HG03045 (cell line): ENCODE results near the gene BRINP3.

Experiments
- ATAC-seq: cut with Tn5 transposase; IDR thresholded peaks from one replicate; pipeline ENCODE4 v1.9.1; 2021; ENCODE audit warnings: mild to moderate bottlenecking, moderate library complexity; ENCODE audit not compliant: unreplicated experiment

Gene BRINP3

DNA sequence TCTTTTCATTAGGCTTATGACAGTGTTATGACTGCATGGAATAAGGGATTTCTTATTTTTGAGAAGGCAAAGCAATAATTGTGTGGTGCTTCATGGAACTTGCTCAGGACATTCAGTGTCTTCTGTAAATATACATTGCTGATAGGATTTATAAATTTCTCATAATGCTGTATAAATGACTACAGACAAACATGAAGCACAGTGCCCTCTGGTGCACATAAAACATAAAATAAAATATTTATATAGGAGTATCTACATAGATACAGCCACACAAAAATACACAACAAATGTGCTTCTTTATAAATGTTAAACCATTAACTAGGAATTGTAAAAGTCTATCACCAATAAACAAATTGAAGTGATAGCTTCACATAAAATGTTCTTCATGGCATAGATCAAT lies 24.1 kb downstream of the BRINP3 start:
- ATAC-seq: no peak

DNA sequence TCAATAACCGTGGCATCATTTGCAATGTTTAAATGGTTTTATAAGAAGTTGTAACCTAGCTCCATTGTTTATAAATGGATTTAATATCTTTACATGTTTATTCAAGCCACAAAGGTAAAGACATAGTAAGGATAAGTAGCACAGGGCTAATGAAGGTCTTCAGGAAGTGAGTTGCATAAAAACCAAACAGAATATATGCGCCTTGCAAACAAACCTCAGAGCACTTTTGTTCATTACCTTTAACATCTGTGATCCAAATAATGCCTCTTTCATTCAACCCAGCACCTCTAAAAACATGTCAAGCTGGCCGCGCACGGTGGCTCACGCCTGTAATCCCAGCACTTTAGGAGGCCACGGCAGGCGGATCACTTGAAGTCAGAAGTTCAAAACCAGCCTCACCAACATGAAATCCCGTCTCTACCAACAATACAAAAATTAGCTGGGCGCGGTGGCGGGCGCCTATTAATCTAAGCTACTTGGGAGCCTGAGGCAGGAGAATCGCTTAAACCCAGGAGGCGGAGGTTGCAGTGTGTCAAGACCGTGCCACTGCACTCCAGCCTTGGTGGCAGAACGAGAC lies 25.3 kb downstream of the BRINP3 start:
- no peak for ATAC-seq

DNA sequence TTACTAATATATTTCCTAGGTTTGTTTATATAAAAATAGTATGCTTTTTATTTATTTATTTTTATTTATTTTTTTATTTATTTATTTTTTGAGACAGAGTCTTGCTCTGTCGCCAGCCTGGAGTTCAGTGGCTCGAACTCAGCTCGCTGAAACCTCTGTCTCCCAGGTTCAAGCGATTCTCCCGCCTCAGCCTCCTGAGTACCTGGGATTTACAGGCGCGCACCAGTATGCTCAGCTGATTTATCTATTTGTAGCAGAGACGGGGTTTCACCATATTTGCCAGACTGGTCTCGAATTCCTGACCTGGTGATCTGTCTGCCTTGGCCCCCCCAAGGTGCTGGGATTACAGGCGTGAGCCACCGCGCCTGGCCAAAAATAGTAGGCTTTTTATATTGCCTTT lies 33.2 kb downstream of the BRINP3 start:
- no peak for ATAC-seq

DNA sequence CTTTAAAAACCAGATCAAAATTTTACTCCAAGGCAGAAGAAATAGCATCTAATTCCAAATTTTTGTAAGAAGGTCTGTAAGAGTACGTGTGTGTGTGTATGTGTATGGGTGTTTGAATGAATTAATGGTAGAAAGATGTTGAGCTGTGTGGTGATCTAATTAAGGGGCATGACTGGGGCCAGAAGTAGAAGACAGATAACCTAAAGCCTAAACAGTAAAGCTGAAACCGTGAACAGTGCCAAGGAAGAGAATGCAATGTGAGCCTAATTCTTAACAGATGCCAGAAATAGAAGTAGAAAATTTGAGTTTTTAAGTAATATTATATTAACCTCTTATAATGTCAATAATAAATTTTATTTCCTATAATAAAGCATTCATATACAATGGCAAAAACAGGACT lies 38.2 kb downstream of the BRINP3 start:
- no peak for ATAC-seq

DNA sequence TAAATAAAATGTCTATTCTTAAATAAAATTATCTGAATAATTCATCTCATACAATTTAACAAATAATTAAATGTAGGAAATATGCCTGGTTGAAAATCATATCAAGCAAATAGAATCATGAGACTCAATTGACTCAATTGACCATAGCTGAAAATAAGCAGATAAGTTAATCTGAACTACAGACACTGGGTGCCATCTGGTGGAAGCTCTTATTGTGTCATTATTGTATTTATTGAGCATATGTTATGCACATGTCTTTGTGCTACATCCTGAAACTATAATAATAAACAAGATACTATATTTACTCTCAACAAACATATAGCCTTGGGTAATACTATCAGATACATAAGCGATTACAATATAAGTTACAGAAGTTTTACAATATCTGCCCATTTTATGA lies 41.0 kb downstream of the BRINP3 start:
- ATAC-seq: no peak

DNA sequence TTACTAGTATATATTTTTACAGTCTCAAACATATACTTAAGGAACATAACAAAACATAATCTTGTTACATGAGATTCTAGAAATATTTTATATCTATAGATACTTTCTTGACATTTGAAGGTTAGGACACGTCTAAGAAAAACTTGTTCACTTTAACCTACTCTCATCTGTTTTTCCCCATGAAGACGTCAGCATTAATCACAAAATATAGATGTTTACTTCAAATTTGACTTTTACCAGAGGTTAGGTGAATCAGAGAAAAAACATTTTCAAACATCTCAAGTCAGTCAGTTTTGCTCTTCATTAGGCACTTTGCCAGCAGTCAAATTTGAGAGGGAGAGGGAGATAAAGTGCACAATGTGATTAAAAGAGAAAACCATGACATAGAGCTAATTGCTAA lies 47.7 kb downstream of the BRINP3 start:
- ATAC-seq: no peak

DNA sequence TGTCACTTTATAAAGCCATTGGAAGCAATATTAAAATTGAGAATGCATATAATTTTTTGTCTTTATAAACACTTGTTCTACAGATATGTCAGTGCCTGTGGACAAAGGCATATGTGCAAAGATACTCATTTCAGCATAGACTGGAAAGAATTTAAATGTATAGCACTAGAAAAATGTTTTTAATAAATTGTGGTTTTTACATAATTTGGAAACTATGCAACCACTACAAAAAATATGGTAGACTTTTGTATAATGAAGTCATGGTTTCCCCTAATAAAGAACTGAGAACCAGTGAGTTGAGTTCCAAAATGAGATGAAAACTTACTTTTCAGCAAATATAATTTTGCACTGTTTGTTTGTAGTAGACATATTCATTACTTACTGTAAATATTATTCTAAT lies 48.5 kb downstream of the BRINP3 start:
- ATAC-seq: no peak

DNA sequence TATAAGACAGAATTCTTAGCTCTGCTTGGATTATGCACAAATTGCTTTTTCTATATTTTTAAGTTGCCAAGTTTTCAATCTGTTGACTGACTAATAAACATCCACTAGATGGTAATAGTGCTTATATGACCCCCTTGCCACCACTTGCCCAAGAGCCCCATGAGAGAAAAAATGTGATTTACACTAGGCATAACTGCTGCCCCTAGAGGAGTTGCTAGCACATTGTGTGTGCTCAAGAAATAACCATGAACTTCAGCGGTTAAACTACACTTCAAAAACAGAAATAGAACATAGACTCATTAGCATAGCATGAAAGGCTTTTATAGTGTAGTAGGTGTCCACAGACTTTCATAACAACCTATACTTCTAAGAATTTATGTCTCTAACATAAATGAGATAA lies 61.4 kb downstream of the BRINP3 start:
- ATAC-seq: no peak

DNA sequence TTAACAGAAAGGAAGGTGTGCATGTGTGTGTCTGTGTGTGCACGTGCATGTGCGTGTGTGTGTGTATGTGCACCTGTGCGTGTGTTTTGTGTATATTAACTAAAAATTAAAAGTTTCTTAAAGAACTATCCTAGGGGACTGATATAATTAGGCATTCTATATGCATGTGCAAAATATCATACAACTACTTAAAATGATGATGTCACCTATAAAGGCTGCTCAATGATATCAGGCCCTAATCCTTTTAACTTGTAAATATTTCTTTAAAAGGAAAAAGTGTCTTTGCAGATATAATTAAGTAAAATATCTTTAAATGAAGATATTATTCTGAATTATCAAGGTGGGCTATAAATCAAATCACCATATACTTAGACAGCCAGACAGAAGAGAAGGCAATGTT lies 64.5 kb downstream of the BRINP3 start:
- no peak for ATAC-seq

DNA sequence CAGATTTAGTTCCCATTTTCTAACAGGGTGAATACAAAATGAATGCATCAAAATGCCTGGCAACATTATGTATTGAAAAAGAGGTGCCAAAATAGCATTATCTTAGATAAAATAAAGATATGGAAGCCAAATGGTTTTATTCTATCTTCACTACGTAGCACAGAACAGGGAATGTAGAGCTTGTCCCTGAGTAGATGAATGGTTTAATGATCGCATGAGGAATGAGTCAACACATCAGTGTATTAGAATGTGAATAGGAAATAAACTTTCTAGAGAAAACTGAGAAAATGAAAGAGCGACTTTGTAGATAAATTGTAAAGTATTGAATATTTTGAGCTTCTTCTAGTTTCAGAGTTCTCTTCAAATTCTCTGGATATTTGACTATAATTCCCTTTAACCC lies 74.3 kb downstream of the BRINP3 start:
- no peak for ATAC-seq

DNA sequence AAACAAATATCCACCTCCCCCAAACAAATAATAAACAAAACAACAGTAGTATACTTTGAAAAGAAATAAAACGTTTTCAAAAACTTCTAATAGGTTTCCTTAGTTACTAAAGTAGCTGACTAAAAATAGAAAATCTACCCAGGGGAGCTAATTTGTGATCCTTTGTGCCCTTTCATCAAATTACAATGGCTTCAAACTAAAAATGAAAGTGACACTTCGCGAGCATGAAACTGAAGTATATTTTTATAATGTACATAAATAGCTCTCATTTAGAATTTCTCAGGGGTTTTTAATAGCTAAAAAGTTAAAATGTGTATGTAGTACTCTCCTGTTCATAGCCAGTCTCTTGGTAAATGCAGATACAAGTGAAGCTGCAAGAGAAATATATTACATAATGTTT lies 78.4 kb downstream of the BRINP3 start:
- ATAC-seq: no peak

DNA sequence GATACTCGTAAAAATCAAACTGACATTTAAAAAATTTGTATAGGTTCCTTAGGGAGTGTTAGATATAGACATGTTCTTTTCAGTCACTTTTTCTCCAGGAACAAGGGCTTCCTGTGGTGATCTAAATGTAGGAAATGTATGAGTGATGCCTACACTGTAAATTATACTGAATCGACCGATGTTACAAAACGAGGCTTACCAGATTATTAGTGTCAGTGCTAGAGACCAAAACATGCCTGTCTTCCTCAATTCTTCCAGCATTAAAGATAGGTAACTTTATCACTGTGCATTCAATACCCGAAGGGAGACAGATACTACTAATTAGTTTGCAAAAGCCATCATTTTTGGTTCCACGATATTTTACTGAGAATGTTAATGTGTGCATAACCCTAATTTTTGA lies 86.1 kb downstream of the BRINP3 start:
- ATAC-seq: no peak

DNA sequence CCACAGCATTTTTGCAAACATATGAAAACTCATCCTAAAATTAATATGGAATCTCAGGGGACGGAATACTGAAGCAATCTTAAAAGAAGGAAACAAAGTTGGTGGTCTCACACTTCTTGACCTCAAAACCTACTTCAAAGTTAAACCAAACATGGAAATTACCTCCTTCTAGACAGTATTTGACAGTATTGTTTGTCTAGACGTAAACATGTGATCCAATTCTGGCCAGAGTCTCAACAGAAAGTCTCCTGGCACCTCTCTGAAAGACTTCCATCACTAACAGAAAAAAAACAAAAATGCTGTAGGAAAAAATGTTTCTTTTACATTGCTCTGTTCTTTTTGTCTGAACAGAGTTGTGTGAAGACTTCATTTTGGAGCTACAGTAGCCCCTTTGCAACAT lies 99.7 kb downstream of the BRINP3 start:
- no peak for ATAC-seq

DNA sequence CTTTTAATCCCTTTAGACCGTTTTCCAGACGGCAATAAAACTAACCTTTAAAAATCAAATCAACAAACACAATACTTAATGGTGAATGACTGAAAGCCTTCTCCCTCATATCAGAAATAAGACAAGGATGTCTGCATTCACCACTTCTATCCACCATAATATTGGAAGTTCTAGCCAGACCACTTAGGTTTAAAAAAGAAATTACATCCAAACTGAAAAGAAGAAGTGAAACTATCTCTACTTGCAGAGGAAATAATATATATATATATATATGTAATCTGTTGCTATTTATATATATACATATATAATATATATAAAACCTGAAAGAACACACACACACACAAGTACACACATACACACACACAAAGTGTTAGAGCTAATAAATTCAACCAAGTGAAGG lies 100.4 kb downstream of the BRINP3 start:
- no peak for ATAC-seq

DNA sequence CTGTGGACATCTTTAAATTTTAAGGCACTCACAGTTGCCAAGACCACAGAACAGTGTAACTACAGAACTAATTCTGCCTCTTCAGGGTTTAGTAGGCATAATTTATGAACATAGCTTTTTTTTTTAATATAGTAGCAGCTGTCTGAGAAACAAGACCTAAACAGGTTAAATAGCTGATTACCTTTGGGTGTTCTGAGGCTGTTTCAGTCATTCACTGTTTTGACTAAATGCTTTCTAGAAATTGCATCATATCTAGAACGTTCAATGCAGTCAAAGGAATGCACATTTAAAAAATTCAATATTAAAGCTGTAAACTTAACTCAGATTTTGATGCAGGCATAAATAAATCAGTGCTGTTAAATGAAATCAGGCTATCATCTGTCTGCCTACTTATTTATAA lies 101.6 kb downstream of the BRINP3 start:
- no peak for ATAC-seq

DNA sequence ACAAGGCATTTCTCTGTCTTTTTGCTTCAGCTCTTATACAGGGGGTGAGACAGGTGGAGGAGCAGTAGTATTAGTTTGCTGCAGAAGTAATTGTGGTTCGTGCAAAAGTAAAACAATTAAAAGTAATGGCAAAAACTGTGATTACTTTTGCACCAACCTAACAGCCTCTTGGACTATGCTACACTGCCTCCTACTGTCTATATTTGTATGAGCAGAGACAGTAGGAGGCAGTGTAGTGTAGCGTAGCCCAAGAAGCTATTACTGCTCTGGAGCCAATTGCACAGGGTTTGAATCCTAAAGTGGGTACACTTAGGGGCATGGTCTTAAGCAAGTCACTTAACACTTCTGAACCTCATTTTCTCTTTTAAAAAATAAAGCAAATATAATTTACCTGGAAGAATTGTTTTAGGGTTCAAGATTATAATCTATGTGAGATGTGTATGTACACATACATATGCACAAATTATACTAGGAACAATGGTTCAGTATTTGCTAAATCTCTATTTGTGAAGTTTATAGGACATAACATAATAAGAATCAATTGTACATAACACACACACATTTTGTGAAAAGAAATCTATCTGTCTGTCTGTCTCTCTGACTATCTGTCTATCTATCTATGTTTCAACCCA lies 103.8 kb downstream of the BRINP3 start:
- ATAC-seq: no peak

DNA sequence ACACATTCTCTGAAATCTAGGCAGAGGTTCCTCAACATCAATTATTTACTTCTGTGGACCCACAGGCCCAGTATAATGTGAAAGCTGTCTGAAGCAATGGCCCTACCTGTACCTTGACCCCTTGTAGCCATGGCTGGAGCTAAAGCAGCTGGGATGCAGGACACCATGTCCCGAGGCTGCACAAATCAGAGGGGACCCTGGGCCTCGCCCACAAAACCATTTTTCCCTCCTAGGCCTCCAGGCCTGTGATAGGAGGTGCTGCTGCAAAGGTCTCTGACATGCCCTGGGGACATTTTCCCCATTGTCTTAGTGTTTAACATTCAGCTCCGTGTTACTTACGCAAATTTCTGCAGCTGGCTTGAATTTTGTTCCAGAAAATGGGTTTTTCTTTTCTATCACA lies 110.5 kb downstream of the BRINP3 start:
- ATAC-seq: no peak

DNA sequence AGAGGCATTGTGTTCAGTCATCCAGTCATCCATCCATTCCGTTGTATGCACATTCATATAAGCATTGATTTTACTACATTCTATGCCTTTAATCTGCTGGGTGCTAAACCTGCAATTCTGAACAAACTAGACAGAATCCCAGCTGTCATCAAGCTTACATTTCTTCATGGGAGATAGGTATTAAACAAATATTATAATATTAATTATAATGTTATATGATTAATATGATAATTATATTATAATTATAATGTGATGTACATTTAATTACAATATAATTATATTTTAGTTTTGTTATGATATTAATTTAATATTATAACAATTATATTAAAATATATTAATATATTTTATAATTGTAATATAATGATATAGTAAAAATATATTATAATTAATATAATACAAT lies 112.4 kb downstream of the BRINP3 start:
- ATAC-seq: no peak

DNA sequence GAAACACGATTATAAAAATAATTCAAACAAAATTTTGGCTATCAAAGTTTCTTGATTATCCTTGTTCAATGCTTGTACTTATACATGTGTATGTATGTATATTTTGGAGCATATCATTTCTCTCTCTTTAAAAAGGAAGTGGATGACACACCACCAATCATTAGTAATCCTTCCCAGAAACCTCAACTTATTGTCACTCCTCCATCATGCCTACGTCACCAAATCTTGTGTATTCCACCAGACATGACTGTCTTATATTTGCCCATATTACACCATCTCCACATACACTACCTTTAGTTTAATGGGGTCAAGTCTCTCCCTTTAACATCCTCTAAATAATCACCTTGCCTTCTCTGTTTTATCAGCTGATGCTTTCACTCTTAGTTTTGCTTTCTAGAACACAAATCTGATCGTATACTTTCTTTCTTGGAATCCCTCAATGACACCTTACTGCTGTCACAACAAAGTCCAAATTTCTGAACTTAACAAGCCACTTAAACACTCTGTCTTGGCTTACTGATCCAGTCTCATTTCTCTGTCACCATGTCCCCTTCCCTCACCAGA lies 124.0 kb downstream of the BRINP3 start:
- ATAC-seq: no peak

DNA sequence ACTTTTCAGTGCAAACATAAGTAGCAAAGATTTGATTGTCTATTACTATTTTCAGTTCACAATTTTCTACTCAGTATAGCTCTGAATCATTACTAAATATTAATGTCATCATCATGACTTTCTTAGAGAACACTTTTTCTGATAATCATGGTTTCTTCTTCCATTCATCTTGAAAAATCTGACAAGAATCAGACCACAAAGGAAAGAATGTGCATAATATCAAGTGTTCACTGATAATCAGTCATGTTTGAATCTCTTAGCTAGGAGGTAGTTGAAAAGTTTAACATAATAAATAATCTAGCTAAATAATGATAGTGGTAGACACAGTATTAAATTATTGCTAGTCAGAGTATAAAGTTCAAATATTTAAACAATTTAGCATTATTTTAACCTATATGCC lies 133.2 kb downstream of the BRINP3 start:
- no peak for ATAC-seq

DNA sequence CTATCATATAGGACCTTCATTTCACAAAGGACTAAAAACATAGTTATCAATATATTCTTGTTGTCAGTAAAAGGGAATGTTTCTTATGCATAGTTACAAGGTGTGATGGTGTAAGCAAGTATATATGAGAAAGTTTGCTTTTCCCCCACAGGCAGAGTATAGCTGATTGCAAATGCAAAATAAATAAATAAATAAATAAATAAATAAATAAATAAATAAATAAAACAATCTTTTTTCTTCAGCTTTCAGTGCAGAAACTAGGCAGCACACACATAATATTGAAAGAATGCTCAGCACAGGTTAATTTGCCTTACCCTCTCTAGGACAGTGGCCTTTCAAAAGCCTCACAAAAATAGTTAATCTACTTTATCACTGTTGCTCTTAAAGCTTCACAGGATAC lies 138.8 kb downstream of the BRINP3 start:
- ATAC-seq: no peak

DNA sequence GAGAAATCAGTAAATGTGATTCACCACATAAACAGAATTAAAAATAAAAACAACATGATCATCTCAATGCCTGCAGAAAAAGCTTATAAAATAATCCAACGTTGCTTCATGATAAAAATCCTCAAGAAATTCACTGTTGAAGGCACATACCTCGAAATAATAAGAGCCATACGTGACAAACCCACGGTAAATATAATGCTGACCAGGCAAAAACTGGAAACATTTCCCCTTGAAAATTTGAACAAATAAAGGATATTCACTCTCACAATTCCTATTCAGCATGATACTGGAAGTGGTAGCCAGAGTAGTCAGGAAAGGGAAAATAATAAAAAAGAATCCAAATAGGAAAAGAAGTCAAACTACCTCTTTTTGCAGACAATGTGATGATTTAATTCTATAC lies 148.8 kb downstream of the BRINP3 start:
- no peak for ATAC-seq

DNA sequence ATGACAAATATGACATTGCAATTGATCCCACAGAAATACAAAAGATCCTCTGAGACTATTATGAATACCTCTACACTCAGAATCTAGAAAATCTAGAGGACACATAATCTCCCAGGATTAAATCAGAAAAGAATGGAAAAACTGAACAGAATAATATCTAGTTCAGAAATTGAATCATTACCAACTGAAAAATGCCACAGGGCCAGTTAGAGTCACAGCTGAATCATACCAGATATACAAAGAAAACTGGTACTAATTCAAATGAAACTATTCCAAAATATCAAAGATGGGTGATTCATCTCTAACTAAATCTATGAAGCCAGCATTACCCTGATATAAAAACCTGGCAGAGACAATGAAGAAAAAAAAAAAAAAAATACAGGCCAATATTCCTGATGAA lies 149.3 kb downstream of the BRINP3 start:
- ATAC-seq: no peak
